Stomach smooth muscle (tissue), 2 donors: ENCODE data around the gene LRP1.

Experiments
- H3K27ac ChIP-seq: one replicate; pipeline ENCODE4 v1.7.0; 2013; ENCODE audit warnings: mild to moderate bottlenecking, low read length, inconsistent platforms
- H3K27me3 ChIP-seq, 2 donors: one replicate each; pipeline ENCODE4 v1.7.0; 2013; ENCODE audit warnings: low read length in 2 of 2; ENCODE audit not compliant: insufficient read depth in 2 of 2, control insufficient read depth in 1 of 2
- H3K36me3 ChIP-seq, 2 donors: one replicate each; pipeline ENCODE4 v1.7.0; 2013; ENCODE audit warnings: low read length in 2 of 2; ENCODE audit not compliant: control insufficient read depth in 2 of 2, insufficient read depth in 2 of 2
- H3K4me1 ChIP-seq: one replicate; pipeline ENCODE4 v1.7.0; 2013; ENCODE audit warnings: low read length; ENCODE audit not compliant: control insufficient read depth, insufficient read depth
- H3K4me3 ChIP-seq, 2 donors: one replicate each; pipeline ENCODE4 v1.7.0; 2013; ENCODE audit warnings: low read length in 2 of 2
- H3K9ac ChIP-seq, 2 donors: one replicate each; pipeline ENCODE4 v1.7.0; 2013; ENCODE audit warnings: low read length in 2 of 2, mild to moderate bottlenecking in 1 of 2
- H3K9me3 ChIP-seq, 2 donors: one replicate each; pipeline ENCODE4 v1.7.0; 2013; ENCODE audit warnings: low read length in 2 of 2; ENCODE audit not compliant: control insufficient read depth in 2 of 2
- donor health status: healthy.
- donor health status: Pancreatic carcinoma.

Gene LRP1

GRCh38 chr12:57170408-57170807, 42.1 kb downstream of the LRP1 start:
- no peak overlapping the region for H3K27ac ChIP-seq
- no peaks in the 10 kb centered on the region for H3K27me3 ChIP-seq
- no peaks in the 10 kb centered on the region for H3K9me3 ChIP-seq
- H3K9ac ChIP-seq: no peak overlapping the region
- H3K36me3 ChIP-seq: peaks cover 37 to 49% of the 10 kb centered on the region in 2 donors
- H3K4me1 ChIP-seq: peaks cover 13% of the 10 kb centered on the region
- H3K4me3 ChIP-seq: no peak overlapping the region

DNA sequence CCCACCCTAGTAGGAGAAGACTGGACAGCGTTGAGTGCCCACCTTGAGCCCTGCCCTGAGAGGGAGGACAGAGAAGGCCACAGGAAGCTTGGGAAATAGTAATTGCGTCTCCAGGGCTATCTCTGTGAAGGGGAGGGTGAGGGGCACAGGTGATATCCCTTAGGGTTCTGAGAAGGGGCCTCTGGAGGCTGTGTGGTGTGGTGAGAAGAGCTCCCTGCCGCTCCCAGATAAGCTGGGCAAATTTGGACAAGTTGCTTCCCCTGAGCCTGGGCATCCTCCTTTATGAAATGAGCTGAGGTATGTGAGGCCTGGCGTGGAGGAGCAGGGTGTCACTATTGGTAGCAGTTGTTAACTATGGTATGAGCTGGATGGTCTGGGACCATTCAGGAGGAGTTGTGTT, 42.6 kb downstream of the LRP1 start:
- peaks cover 17% of the 10 kb centered on the region for H3K4me1 ChIP-seq

GRCh38 chr12:57171668-57172067, 43.4 kb downstream of the LRP1 start:
- H3K9me3 ChIP-seq: no peaks in the 10 kb centered on the region
- no peak overlapping the region for H3K27ac ChIP-seq
- no peak overlapping the region for H3K4me3 ChIP-seq
- H3K4me1 ChIP-seq: peaks cover 17% of the 10 kb centered on the region
- peaks cover 26 to 46% of the 10 kb centered on the region in 2 donors for H3K36me3 ChIP-seq
- H3K27me3 ChIP-seq: no peaks in the 10 kb centered on the region
- no peak overlapping the region for H3K9ac ChIP-seq

More for the DNA sequence above, 42.6 kb downstream of the LRP1 start:
- peaks cover 32 to 45% of the 10 kb centered on the region in 2 donors for H3K36me3 ChIP-seq
- H3K9me3 ChIP-seq: no peaks in the 10 kb centered on the region
- H3K4me3 ChIP-seq: no peak overlapping the region
- no peak overlapping the region for H3K27ac ChIP-seq
- no peaks in the 10 kb centered on the region for H3K27me3 ChIP-seq
- H3K9ac ChIP-seq: no peak overlapping the region

DNA sequence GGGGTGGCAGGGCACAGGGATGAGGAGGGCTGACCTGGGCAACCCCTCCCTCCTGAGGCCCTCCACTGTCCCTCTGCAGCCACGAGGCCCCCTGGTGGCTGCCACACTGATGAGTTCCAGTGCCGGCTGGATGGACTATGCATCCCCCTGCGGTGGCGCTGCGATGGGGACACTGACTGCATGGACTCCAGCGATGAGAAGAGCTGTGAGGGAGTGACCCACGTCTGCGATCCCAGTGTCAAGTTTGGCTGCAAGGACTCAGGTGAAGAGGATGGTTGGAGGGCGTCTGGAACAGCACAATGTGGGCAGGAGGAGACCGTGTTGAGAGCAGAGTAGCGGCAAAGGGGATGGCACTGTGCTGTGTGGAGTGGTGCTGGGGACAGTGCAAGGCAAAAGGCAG, 44.8 kb downstream of the LRP1 start:
- H3K4me1 ChIP-seq: peaks cover 17% of the 10 kb centered on the region
- H3K27me3 ChIP-seq: no peaks in the 10 kb centered on the region
- no peak overlapping the region for H3K9ac ChIP-seq
- H3K27ac ChIP-seq: no peak overlapping the region
- H3K36me3 ChIP-seq: peaks cover 20 to 36% of the 10 kb centered on the region in 2 donors
- H3K9me3 ChIP-seq: no peaks in the 10 kb centered on the region
- no peak overlapping the region for H3K4me3 ChIP-seq

GRCh38 chr12:57173683-57174082, 45.4 kb downstream of the LRP1 start:
- Histone ChIP-seq H3K27ac (no peak overlapping the region), H3K4me3 (no peak overlapping the region), H3K4me1 (peaks cover 17% of the 10 kb centered on the region), H3K36me3 (peaks cover 24 to 39% of the 10 kb centered on the region in 2 donors), H3K9ac (no peak overlapping the region), H3K9me3 (no peaks in the 10 kb centered on the region), H3K27me3 (no peaks in the 10 kb centered on the region)

- H3K4me3 ChIP-seq: no peak overlapping the region
- no peak overlapping the region for H3K27ac ChIP-seq
- H3K27me3 ChIP-seq: no peaks in the 10 kb centered on the region
These were observed 47.3 kb downstream of the LRP1 start for GRCh38 chr12:57175428-57176138.

DNA sequence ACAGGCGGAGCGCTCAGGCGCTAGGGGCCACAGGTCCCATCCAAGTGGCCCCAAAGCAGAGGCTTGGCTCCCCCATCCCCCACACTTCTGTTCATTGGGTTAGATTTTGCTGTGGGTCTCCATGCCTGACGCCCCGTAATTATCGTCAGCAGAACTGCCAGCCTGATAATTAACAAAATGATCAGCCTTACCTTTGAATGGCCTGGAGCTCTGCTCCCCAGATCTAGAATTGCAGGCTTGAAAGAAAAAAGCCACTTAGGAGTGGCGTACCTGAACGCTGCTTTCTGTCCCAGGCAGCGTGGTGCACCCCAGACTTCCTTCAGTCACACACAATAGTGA, 47.8 kb downstream of the LRP1 start:
- H3K9ac ChIP-seq: no peak overlapping the region
- no peak overlapping the region for H3K4me3 ChIP-seq
- peaks cover 28 to 56% of the 10 kb centered on the region in 2 donors for H3K36me3 ChIP-seq
- H3K27me3 ChIP-seq: no peaks in the 10 kb centered on the region
- peaks cover 13% of the 10 kb centered on the region for H3K4me1 ChIP-seq
- no peaks in the 10 kb centered on the region for H3K9me3 ChIP-seq
- no peak overlapping the region for H3K27ac ChIP-seq

More at GRCh38 chr12:57175428-57176138, 47.3 kb downstream of the LRP1 start:
- no peak overlapping the region for H3K9ac ChIP-seq
- no peaks in the 10 kb centered on the region for H3K9me3 ChIP-seq
- H3K4me1 ChIP-seq: peaks cover 16% of the 10 kb centered on the region
- H3K36me3 ChIP-seq: peaks cover 27 to 54% of the 10 kb centered on the region in 2 donors

- Histone ChIP-seq H3K27me3 (no peaks in the 10 kb centered on the region), H3K4me3 (no peak overlapping the region), H3K9me3 (no peaks in the 10 kb centered on the region), H3K27ac (no peak overlapping the region), H3K9ac (no peak overlapping the region), H3K36me3 (peaks cover 30 to 59% of the 10 kb centered on the region in 2 donors), H3K4me1 (peaks cover 11% of the 10 kb centered on the region)
These were observed 48.6 kb downstream of the LRP1 start for GRCh38 chr12:57176846-57177245.

DNA sequence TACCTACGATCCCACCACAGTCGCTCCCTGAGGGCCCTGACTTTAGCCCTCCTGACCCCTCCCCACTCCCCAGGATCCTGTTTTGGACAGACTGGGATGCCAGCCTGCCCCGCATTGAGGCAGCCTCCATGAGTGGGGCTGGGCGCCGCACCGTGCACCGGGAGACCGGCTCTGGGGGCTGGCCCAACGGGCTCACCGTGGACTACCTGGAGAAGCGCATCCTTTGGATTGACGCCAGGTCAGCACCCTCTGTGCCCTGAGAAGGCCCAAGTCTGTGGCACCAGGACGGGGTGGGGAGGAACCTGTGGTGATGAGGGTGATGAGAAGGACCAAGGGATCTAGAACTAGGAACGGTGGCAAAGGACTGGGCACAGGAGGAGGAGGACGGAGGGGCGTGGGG, 49.1 kb downstream of the LRP1 start:
- Histone ChIP-seq H3K36me3 (peaks cover 30 to 59% of the 10 kb centered on the region in 2 donors), H3K27ac (no peak overlapping the region), H3K9ac (no peak overlapping the region), H3K4me3 (no peak overlapping the region), H3K9me3 (no peaks in the 10 kb centered on the region), H3K27me3 (no peaks in the 10 kb centered on the region), H3K4me1 (peaks cover 11% of the 10 kb centered on the region)

- Histone ChIP-seq H3K27ac (no peak overlapping the region), H3K9me3 (no peaks in the 10 kb centered on the region), H3K4me3 (no peak overlapping the region), H3K4me1 (peaks cover 11% of the 10 kb centered on the region), H3K36me3 (peaks cover 28 to 52% of the 10 kb centered on the region in 2 donors), H3K9ac (no peak overlapping the region), H3K27me3 (no peaks in the 10 kb centered on the region)
These were observed 49.9 kb downstream of the LRP1 start for GRCh38 chr12:57178213-57178612.

DNA sequence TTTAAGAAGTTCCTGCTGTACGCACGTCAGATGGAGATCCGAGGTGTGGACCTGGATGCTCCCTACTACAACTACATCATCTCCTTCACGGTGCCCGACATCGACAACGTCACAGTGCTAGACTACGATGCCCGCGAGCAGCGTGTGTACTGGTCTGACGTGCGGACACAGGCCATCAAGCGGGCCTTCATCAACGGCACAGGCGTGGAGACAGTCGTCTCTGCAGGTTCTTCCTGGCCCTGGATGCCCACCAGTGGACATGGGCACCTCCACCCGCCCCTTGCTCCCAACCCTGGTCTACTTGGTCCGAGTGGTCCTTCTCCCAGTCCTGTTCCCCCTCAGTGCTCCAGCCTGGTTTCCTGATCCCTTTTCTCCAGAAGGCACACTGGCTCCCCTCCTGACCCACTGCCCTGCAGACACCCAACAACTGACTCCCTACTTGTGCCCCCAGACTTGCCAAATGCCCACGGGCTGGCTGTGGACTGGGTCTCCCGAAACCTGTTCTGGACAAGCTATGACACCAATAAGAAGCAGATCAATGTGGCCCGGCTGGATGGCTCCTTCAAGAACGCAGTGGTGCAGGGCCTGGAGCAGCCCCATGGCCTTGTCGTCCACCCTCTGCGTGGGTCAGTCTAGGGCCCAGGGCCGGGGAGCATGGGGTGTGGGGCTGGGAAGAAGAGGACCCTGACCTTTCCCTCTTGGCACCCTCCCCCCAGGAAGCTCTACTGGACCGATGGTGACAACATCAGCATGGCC, 51.2 kb downstream of the LRP1 start:
- Histone ChIP-seq H3K4me3 (no peak overlapping the region), H3K27ac (no peak overlapping the region), H3K9ac (no peak overlapping the region), H3K36me3 (peaks cover 40 to 53% of the 10 kb centered on the region in 2 donors), H3K9me3 (no peaks in the 10 kb centered on the region), H3K4me1 (peaks cover 11% of the 10 kb centered on the region), H3K27me3 (no peaks in the 10 kb centered on the region)
